ENCODE data around the gene CHRM4. TPM values are rescaled to one million over a fixed set of nuclear protein-coding genes. Genes with fewer than 3 reads are reported as not detected.

CHRM4 gene
- total RNA-seq, 1 donor from 2014 or later: not detected

- DNase-seq: no peak
- ATAC-seq: no peak
- intact Hi-C loops (cut with micrococcal nuclease): no loop called here
These were observed 16.9 kb upstream of the CHRM4 start for GRCh38 chr11:46408407-46408986.

GRCh38 chr11:46407635-46408034 lies 16.1 kb upstream of the CHRM4 start:
- intact Hi-C loops (cut with micrococcal nuclease): no loop called here
- DNase-seq: no peak
- no peak for ATAC-seq

GRCh38 chr11:46404476-46405017 lies 13.0 kb upstream of the CHRM4 start:
- ATAC-seq (no peak), DNase-seq (no peak)
- intact Hi-C loops (cut with micrococcal nuclease): no loop called here

- DNase-seq: no peak
- ATAC-seq: peak; percentile 66
- intact Hi-C loops (cut with micrococcal nuclease): no loop called here
These were observed 11.7 kb upstream of the CHRM4 start for GRCh38 chr11:46402957-46403902.

GRCh38 chr11:46397526-46397925 lies 6.0 kb upstream of the CHRM4 start:
- DNase-seq: no peak
- ATAC-seq: no peak
- intact Hi-C loops (cut with micrococcal nuclease): no loop called here

- intact Hi-C loops (cut with micrococcal nuclease): loop anchor here (5.0 kb wide), 1 partner anchor 144 kb away; no protein-coding TSS in a partner anchor
- no peak for ATAC-seq
- DNase-seq: no peak
These were observed 2.2 kb upstream of the CHRM4 start for GRCh38 chr11:46393759-46394158.

- DNase-seq (no peak), ATAC-seq (no peak)
- intact Hi-C loops (cut with micrococcal nuclease): loop anchor here (5.0 kb wide), 1 partner anchor 144 kb away; no protein-coding TSS in a partner anchor
These were observed 1.6 kb upstream of the CHRM4 start for GRCh38 chr11:46393231-46393616.

GRCh38 chr11:46392421-46393230 lies 1.1 kb upstream of the CHRM4 start:
- ATAC-seq: peak; percentile 92
- peak; percentile 92 for DNase-seq
- intact Hi-C loops (cut with micrococcal nuclease): loop anchor here (5.0 kb wide), 1 partner anchor 145 kb away; no protein-coding TSS in a partner anchor

GRCh38 chr11:46391186-46391577 lies 394 bp downstream of the CHRM4 start:
- ATAC-seq: no peak
- intact Hi-C loops (cut with micrococcal nuclease): loop anchor here (5.0 kb wide), 1 partner anchor 146 kb away; no protein-coding TSS in a partner anchor
- no peak for DNase-seq

- ATAC-seq (no peak), DNase-seq (no peak)
- intact Hi-C loops (cut with micrococcal nuclease): loop anchor here (5.0 kb wide), 1 partner anchor 147 kb away; no protein-coding TSS in a partner anchor
These were observed 1.0 kb downstream of the CHRM4 start for GRCh38 chr11:46390331-46391171.

- intact Hi-C loops (cut with micrococcal nuclease): loop anchor here (5.0 kb wide), 1 partner anchor 148 kb away; no protein-coding TSS in a partner anchor
- ATAC-seq: peak; percentile 73
- peak; percentile 85 for DNase-seq
These were observed 1.9 kb downstream of the CHRM4 start for GRCh38 chr11:46389450-46390330.

- DNase-seq: no peak
- intact Hi-C loops (cut with micrococcal nuclease): no loop called here
- no peak for ATAC-seq
These were observed 2.7 kb downstream of the CHRM4 start for GRCh38 chr11:46388619-46389449.

- DNase-seq: no peak
These were observed 3.5 kb downstream of the CHRM4 start for GRCh38 chr11:46387919-46388618.

GRCh38 chr11:46387456-46387855 lies 4.1 kb downstream of the CHRM4 start:
- intact Hi-C loops (cut with micrococcal nuclease): no loop called here
- no peak for DNase-seq
- no peak for ATAC-seq

More at GRCh38 chr11:46387919-46388618, 3.5 kb downstream of the CHRM4 start:
- intact Hi-C loops (cut with micrococcal nuclease): no loop called here
- no peak for ATAC-seq

GRCh38 chr11:46386674-46387073 lies 4.9 kb downstream of the CHRM4 start:
- no peak for DNase-seq
- no peak for ATAC-seq
- intact Hi-C loops (cut with micrococcal nuclease): no loop called here
